ENCODE measurements around the gene PDE4D.

- TF ChIP-seq POLR2AphosphoS5 (IDR thresholded peaks at IDR 0.05; ENCODE audit: low read depth, low read length) (no peak), TAF1 (IDR thresholded peaks at IDR 0.05; ENCODE audit: borderline replicate concordance, insufficient read depth, low read length) (no peak), SIN3A (IDR thresholded peaks at IDR 0.05; ENCODE audit: borderline replicate concordance, insufficient read depth, low read length) (no peak)
- TF ChIP-seq, protein P1, sequence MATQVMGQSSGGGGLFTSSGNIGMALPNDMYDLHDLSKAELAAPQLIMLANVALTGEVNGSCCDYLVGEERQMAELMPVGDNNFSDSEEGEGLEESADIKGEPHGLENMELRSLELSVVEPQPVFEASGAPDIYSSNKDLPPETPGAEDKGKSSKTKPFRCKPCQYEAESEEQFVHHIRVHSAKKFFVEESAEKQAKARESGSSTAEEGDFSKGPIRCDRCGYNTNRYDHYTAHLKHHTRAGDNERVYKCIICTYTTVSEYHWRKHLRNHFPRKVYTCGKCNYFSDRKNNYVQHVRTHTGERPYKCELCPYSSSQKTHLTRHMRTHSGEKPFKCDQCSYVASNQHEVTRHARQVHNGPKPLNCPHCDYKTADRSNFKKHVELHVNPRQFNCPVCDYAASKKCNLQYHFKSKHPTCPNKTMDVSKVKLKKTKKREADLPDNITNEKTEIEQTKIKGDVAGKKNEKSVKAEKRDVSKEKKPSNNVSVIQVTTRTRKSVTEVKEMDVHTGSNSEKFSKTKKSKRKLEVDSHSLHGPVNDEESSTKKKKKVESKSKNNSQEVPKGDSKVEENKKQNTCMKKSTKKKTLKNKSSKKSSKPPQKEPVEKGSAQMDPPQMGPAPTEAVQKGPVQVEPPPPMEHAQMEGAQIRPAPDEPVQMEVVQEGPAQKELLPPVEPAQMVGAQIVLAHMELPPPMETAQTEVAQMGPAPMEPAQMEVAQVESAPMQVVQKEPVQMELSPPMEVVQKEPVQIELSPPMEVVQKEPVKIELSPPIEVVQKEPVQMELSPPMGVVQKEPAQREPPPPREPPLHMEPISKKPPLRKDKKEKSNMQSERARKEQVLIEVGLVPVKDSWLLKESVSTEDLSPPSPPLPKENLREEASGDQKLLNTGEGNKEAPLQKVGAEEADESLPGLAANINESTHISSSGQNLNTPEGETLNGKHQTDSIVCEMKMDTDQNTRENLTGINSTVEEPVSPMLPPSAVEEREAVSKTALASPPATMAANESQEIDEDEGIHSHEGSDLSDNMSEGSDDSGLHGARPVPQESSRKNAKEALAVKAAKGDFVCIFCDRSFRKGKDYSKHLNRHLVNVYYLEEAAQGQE (IDR thresholded peaks at IDR 0.05; ENCODE audit: insufficient read depth in 1 of 2, low read depth in 2 of 2, low read length in 2 of 2): no peak
Measured at GRCh38 chr5:59100875-59101274, 792.7 kb downstream of the PDE4D start.
